Neural cell (in vitro differentiated cells): ENCODE data around the gene CNST. TPM values are rescaled to one million over a fixed set of nuclear protein-coding genes. Genes with fewer than 3 reads are reported as not detected.

Experiments used
- H2AFZ ChIP-seq: fragments of 200-600, 300-800 bp; sonication (generic), shearing (Covaris generic); 2 replicates; pipeline ENCODE4 v1.6.0; 2014; ENCODE audit warnings: low read depth, mild to moderate bottlenecking, antibody characterized with exemption, low read length, moderate library complexity
- H3F3A ChIP-seq: fragments of 200-600 bp; shearing (Covaris generic); 2 replicates; pipeline ENCODE4 v1.6.1; 2016; ENCODE audit warnings: mild to moderate bottlenecking, moderate library complexity, mixed read lengths, antibody characterized with exemption, low read length; ENCODE audit not compliant: insufficient read depth, poor library complexity, severe bottlenecking
- H3K27ac ChIP-seq: fragments of 200-600, 300-800 bp; sonication (generic), shearing (Covaris generic); 2 replicates; pipeline ENCODE4 v1.5.1; 2014; ENCODE audit warnings: mild to moderate bottlenecking, low read length, moderate library complexity
- H3K27me3 ChIP-seq: fragments of 300-800, 200-600 bp; sonication (generic), shearing (Covaris generic); 2 replicates; pipeline ENCODE4 v1.6.0; 2014; ENCODE audit warnings: mild to moderate bottlenecking, low read depth, low read length, moderate library complexity; ENCODE audit not compliant: insufficient read depth
- H3K36me3 ChIP-seq: fragments of 300-800, 200-600 bp; sonication (generic), shearing (Covaris generic); 2 replicates; pipeline ENCODE4 v1.5.1; 2014; ENCODE audit warnings: mild to moderate bottlenecking, antibody characterized with exemption, low read length, moderate library complexity; ENCODE audit not compliant: insufficient read depth
- H3K4me2 ChIP-seq: fragments of 300-800, 200-600 bp; sonication (generic), shearing (Covaris generic); 2 replicates; pipeline ENCODE4 v1.6.0; 2014; ENCODE audit warnings: mild to moderate bottlenecking, low read length
- H3K4me3 ChIP-seq: fragments of 300-800, 200-600 bp; sonication (generic), shearing (Covaris generic); 2 replicates; pipeline ENCODE4 v1.5.1; 2014; ENCODE audit warnings: mild to moderate bottlenecking, low read length, moderate library complexity
- H3K79me2 ChIP-seq: fragments of 200-600 bp; shearing (Covaris generic); replicated peaks from 2 replicates; pipeline ENCODE4 v1.6.0; 2014; ENCODE audit warnings: mild to moderate bottlenecking, low read length, moderate library complexity; ENCODE audit not compliant: insufficient read depth
- H3K9ac ChIP-seq: fragments of 300-800, 200-600 bp; sonication (generic), shearing (Covaris generic); 2 replicates; pipeline ENCODE4 v1.6.1; 2016; ENCODE audit warnings: mild to moderate bottlenecking, low read length, mixed read lengths
- H3K9me2 ChIP-seq: fragments of 200-600 bp; shearing (Covaris generic); 2 replicates; pipeline ENCODE4 v1.6.1; 2016; ENCODE audit warnings: mild to moderate bottlenecking, low read length, mixed read lengths; ENCODE audit not compliant: insufficient read depth
- H3K9me3 ChIP-seq: fragments of 200-600, 300-800 bp; sonication (generic), shearing (Covaris generic); 2 replicates; pipeline ENCODE4 v1.6.1; 2016; ENCODE audit warnings: mild to moderate bottlenecking, mixed run types, low read length, moderate library complexity, mixed read lengths
- H4K20me1 ChIP-seq: fragments of 200-600 bp; shearing (Covaris generic); 2 replicates; pipeline ENCODE4 v1.6.1; 2016; ENCODE audit warnings: mild to moderate bottlenecking, mixed run types; ENCODE audit not compliant: insufficient read depth
- EP300 ChIP-seq: fragments of 450-650 bp; conservative IDR thresholded peaks from 2 replicates; pipeline ENCODE4 v1.6.1; 2014; ENCODE audit warnings: antibody characterized with exemption, mild to moderate bottlenecking, moderate library complexity; ENCODE audit not compliant: poor library complexity, severe bottlenecking
- EZH2 ChIP-seq: fragments of 200-600, 300-800 bp; shearing (Covaris generic), sonication (generic); IDR thresholded peaks from 2 replicates; pipeline ENCODE4 v1.6.1; 2014; ENCODE audit warnings: antibody characterized with exemption, low read length, borderline replicate concordance, mild to moderate bottlenecking; ENCODE audit not compliant: insufficient read depth, poor library complexity, severe bottlenecking
- MXI1 ChIP-seq: fragments of 450-650 bp; conservative IDR thresholded peaks from 2 replicates; pipeline ENCODE4 v1.6.1; 2014; ENCODE audit warnings: antibody characterized with exemption, mild to moderate bottlenecking; ENCODE audit not compliant: poor library complexity, severe bottlenecking
- POLR2AphosphoS5 ChIP-seq: IDR thresholded peaks from 2 replicates; pipeline ENCODE4 v1.6.1; 2012
- RAD21 ChIP-seq: fragments of 450-650 bp; conservative IDR thresholded peaks from 2 replicates; pipeline ENCODE4 v1.6.1; 2014; ENCODE audit warnings: antibody characterized with exemption, mild to moderate bottlenecking, moderate library complexity
- SMC3 ChIP-seq: fragments of 450-650 bp; conservative IDR thresholded peaks from 2 replicates; pipeline ENCODE4 v1.6.1; 2014; ENCODE audit warnings: antibody characterized with exemption, mild to moderate bottlenecking, moderate library complexity; ENCODE audit not compliant: poor library complexity
- TAF1 ChIP-seq: IDR thresholded peaks from 2 replicates; pipeline ENCODE4 v1.6.1; 2012; ENCODE audit warnings: low read depth
- polyA plus RNA-seq: library from polyadenylated mRNA; depleted of rRNA; stranded (reverse); fragments of >200 nt; gene quantifications from 2 replicates; pipeline ENCODE4 v1.2.3, GENCODE V29; 2014
- TF ChIP-seq, protein P1 (sequence below): IDR thresholded peaks from 2 replicates; pipeline ENCODE4 v1.6.1; 2012; ENCODE audit warnings: borderline replicate concordance
- TF ChIP-seq, protein P2 (sequence below): fragments of 450-650 bp; IDR thresholded peaks from 2 replicates; pipeline ENCODE4 v1.5.1; 2014; ENCODE audit warnings: antibody characterized with exemption, mild to moderate bottlenecking, moderate library complexity; ENCODE audit not compliant: poor library complexity, severe bottlenecking

Gene CNST
- polyA plus RNA-seq, 1 donor from 2014 or later, result 26.3 TPM

DNA sequence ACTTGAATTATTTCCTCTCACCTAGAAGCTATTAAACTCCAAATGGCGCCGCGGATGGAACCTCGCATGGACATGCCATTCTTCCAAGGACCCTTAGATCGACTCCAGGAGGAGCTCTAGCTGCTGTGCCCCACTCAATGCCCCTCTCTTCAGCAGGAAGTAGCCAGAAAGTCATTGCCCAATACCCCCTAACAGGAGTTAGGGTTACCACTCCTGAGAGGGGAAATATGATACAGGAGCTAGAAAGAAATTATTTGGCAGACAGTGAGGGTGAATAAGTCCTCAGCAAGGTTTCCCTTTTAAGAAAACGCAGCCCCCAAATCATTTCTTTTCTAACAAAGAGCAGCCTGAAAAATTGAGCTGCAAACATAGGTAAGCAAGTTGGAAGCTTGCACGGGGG lies 28.8 kb upstream of the CNST start:
- Histone ChIP-seq H3K36me3 (no peaks in the 10 kb centered on the region), H3K4me3 (no peak overlapping the region), H3K9me2 (no peaks in the 10 kb centered on the region), H3K9ac (no peak overlapping the region), H3K9me3 (no peaks in the 10 kb centered on the region), H3K4me2 (no peak overlapping the region), H3K27ac (no peak overlapping the region), H2AFZ (no peak overlapping the region), H3F3A (no peaks in the 10 kb centered on the region), H3K27me3 (no peaks in the 10 kb centered on the region), H3K79me2 (no peaks in the 10 kb centered on the region), H4K20me1 (no peaks in the 10 kb centered on the region)
- TF ChIP-seq POLR2AphosphoS5 (no peak), SMC3 (no peak), EP300 (no peak), TAF1 (no peak), RAD21 (no peak), EZH2 (no peak), MXI1 (no peak)

DNA sequence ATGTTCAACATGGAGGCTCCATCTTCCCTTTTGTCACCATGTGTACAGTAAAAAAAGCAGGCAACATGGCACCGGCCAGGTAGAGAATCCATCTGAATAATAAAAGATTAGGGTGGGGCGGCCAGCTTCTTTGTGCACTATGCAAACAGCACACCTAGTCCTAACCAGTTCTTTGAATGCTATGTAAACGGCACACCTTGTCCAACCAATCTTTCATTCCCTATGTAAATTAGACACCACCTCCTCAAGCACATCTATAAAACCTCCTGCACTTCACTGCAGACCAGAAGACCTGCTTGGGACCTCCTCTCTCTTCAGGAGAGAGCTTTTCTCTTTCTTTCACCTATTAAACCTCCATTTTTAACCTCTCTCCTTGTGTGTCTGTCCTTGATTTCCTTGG lies 28.4 kb upstream of the CNST start:
- Histone ChIP-seq H3K79me2 (no peaks in the 10 kb centered on the region), H3K9ac (no peak overlapping the region), H3F3A (no peaks in the 10 kb centered on the region), H3K9me3 (no peaks in the 10 kb centered on the region), H3K4me3 (no peak overlapping the region), H2AFZ (no peak overlapping the region), H3K4me2 (no peak overlapping the region), H3K9me2 (no peaks in the 10 kb centered on the region), H4K20me1 (no peaks in the 10 kb centered on the region), H3K27ac (no peak overlapping the region), H3K27me3 (no peaks in the 10 kb centered on the region), H3K36me3 (no peaks in the 10 kb centered on the region)
- no peak for TF ChIP-seq TAF1
- no peak for TF ChIP-seq RAD21
- no peak for TF ChIP-seq MXI1
- TF ChIP-seq, protein P1, sequence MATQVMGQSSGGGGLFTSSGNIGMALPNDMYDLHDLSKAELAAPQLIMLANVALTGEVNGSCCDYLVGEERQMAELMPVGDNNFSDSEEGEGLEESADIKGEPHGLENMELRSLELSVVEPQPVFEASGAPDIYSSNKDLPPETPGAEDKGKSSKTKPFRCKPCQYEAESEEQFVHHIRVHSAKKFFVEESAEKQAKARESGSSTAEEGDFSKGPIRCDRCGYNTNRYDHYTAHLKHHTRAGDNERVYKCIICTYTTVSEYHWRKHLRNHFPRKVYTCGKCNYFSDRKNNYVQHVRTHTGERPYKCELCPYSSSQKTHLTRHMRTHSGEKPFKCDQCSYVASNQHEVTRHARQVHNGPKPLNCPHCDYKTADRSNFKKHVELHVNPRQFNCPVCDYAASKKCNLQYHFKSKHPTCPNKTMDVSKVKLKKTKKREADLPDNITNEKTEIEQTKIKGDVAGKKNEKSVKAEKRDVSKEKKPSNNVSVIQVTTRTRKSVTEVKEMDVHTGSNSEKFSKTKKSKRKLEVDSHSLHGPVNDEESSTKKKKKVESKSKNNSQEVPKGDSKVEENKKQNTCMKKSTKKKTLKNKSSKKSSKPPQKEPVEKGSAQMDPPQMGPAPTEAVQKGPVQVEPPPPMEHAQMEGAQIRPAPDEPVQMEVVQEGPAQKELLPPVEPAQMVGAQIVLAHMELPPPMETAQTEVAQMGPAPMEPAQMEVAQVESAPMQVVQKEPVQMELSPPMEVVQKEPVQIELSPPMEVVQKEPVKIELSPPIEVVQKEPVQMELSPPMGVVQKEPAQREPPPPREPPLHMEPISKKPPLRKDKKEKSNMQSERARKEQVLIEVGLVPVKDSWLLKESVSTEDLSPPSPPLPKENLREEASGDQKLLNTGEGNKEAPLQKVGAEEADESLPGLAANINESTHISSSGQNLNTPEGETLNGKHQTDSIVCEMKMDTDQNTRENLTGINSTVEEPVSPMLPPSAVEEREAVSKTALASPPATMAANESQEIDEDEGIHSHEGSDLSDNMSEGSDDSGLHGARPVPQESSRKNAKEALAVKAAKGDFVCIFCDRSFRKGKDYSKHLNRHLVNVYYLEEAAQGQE, result no peak
- TF ChIP-seq SMC3, result no peak
- TF ChIP-seq EP300, result no peak
- no peak for TF ChIP-seq EZH2
- TF ChIP-seq, protein P2, sequence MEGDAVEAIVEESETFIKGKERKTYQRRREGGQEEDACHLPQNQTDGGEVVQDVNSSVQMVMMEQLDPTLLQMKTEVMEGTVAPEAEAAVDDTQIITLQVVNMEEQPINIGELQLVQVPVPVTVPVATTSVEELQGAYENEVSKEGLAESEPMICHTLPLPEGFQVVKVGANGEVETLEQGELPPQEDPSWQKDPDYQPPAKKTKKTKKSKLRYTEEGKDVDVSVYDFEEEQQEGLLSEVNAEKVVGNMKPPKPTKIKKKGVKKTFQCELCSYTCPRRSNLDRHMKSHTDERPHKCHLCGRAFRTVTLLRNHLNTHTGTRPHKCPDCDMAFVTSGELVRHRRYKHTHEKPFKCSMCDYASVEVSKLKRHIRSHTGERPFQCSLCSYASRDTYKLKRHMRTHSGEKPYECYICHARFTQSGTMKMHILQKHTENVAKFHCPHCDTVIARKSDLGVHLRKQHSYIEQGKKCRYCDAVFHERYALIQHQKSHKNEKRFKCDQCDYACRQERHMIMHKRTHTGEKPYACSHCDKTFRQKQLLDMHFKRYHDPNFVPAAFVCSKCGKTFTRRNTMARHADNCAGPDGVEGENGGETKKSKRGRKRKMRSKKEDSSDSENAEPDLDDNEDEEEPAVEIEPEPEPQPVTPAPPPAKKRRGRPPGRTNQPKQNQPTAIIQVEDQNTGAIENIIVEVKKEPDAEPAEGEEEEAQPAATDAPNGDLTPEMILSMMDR, result no peak
- no peak for TF ChIP-seq POLR2AphosphoS5
